ENCODE measurements around the gene TM4SF4.

TM4SF4 gene

GRCh38 chr3:149455366-149455765 is 19.1 kb upstream of the TM4SF4 start:
- DNase-seq (ENCODE audit: low spot score), result no peak

- no peak for DNase-seq (ENCODE audit: low spot score)
Measured at GRCh38 chr3:149455989-149456388, 18.5 kb upstream of the TM4SF4 start.

GRCh38 chr3:149459491-149460059 is 14.9 kb upstream of the TM4SF4 start:
- DNase-seq (ENCODE audit: low spot score), result no peak

- no peak for DNase-seq (ENCODE audit: low spot score)
Measured at GRCh38 chr3:149460117-149460516, 14.4 kb upstream of the TM4SF4 start.

- no peak for DNase-seq (ENCODE audit: low spot score)
Measured at GRCh38 chr3:149462051-149462450, 12.4 kb upstream of the TM4SF4 start.

- no peak for DNase-seq (ENCODE audit: low spot score)
Measured at GRCh38 chr3:149462581-149463011, 11.9 kb upstream of the TM4SF4 start.

- no peak for DNase-seq (ENCODE audit: low spot score)
Measured at GRCh38 chr3:149463921-149464320, 10.6 kb upstream of the TM4SF4 start.

- no peak for DNase-seq (ENCODE audit: low spot score)
Measured at GRCh38 chr3:149464542-149465328, 9.8 kb upstream of the TM4SF4 start.

- no peak for DNase-seq (ENCODE audit: low spot score)
Measured at GRCh38 chr3:149465351-149465883, 9.1 kb upstream of the TM4SF4 start.

GRCh38 chr3:149466192-149466591 is 8.3 kb upstream of the TM4SF4 start:
- no peak for DNase-seq (ENCODE audit: low spot score)

GRCh38 chr3:149468504-149469212 is 5.8 kb upstream of the TM4SF4 start:
- DNase-seq (ENCODE audit: low spot score), result no peak

GRCh38 chr3:149470381-149470780 is 4.1 kb upstream of the TM4SF4 start:
- no peak for DNase-seq (ENCODE audit: low spot score)

- no peak for DNase-seq (ENCODE audit: low spot score)
Measured at GRCh38 chr3:149472030-149472797, 2.3 kb upstream of the TM4SF4 start.

- DNase-seq (ENCODE audit: low spot score), result no peak
Measured at GRCh38 chr3:149473357-149474249, 894 bp upstream of the TM4SF4 start.

GRCh38 chr3:149475451-149476060 is 1.1 kb downstream of the TM4SF4 start:
- DNase-seq (ENCODE audit: low spot score), result no peak

GRCh38 chr3:149476225-149476624 is 1.7 kb downstream of the TM4SF4 start:
- no peak for DNase-seq (ENCODE audit: low spot score)

GRCh38 chr3:149479621-149480325 is 5.3 kb downstream of the TM4SF4 start:
- no peak for DNase-seq (ENCODE audit: low spot score)

GRCh38 chr3:149480326-149481017 is 6.0 kb downstream of the TM4SF4 start:
- peak; percentile 34 for DNase-seq (ENCODE audit: low spot score)

- no peak for DNase-seq (ENCODE audit: low spot score)
Measured at GRCh38 chr3:149481056-149481455, 6.6 kb downstream of the TM4SF4 start.

Measured in CD4-positive, alpha-beta T cell treated with Interleukin-15 for 4 hours (primary cell).